ENCODE data around the gene ACAD8. TPM values are rescaled to one million over a fixed set of nuclear protein-coding genes. Genes with fewer than 3 reads are reported as not detected.
A peak's percentile ranks its signal among the peaks of the same experiment; 100 is the strongest.

Gene ACAD8
- total RNA-seq, 6 donors from 2014 or later = 27.7 to 64.4 (median 36.9) TPM

DNA sequence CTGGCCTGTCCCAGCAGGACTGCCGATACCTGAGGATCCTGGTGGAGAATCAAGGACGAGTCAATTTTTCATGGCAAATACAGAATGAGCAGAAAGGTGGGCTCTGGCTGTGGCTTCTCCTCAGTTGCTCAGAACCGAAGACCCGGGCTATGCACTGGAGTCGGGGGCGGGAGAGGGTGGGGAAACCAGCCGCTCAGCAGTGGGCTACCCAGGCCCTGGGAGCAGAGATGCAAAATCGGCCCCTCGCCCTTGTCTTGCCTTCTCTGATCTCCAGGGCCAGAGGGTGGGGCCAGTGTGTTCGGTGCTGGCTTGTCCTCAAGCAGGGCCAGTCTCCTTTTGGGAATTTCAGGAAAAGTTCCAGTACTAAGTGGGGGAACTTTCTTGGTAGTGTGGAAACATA lies 60.0 kb downstream of the ACAD8 start:
- H3K4me1 ChIP-seq = no peaks in the 10 kb centered on the region
- H3K36me3 ChIP-seq = no peaks in the 10 kb centered on the region
- DNase-seq (peak in 1 of 2 donors; percentile 30), ATAC-seq (ENCODE audit: low FRiP score in 2 of 2) (no peak)
- no peaks in the 10 kb centered on the region for H3K27me3 ChIP-seq
- peaks cover 0 to 11% (median 9%) of the 10 kb centered on the region in 4 donors for H3K9me3 ChIP-seq
- H3K27ac ChIP-seq = no peak overlapping the region
- TF ChIP-seq POLR2AphosphoS5 (IDR thresholded peaks at IDR 0.05) (no peak), POLR2A (IDR thresholded peaks at IDR 0.05) (no peak), EP300 (IDR thresholded peaks at IDR 0.05) (no peak)
- TF ChIP-seq, protein P1, sequence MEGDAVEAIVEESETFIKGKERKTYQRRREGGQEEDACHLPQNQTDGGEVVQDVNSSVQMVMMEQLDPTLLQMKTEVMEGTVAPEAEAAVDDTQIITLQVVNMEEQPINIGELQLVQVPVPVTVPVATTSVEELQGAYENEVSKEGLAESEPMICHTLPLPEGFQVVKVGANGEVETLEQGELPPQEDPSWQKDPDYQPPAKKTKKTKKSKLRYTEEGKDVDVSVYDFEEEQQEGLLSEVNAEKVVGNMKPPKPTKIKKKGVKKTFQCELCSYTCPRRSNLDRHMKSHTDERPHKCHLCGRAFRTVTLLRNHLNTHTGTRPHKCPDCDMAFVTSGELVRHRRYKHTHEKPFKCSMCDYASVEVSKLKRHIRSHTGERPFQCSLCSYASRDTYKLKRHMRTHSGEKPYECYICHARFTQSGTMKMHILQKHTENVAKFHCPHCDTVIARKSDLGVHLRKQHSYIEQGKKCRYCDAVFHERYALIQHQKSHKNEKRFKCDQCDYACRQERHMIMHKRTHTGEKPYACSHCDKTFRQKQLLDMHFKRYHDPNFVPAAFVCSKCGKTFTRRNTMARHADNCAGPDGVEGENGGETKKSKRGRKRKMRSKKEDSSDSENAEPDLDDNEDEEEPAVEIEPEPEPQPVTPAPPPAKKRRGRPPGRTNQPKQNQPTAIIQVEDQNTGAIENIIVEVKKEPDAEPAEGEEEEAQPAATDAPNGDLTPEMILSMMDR (IDR thresholded peaks at IDR 0.05) = no peak
- 88 to 92% methylated on average over 10 of the region's 10 CpGs for WGBS, 2 donors
- H3K4me3 ChIP-seq = no peak overlapping the region

DNA sequence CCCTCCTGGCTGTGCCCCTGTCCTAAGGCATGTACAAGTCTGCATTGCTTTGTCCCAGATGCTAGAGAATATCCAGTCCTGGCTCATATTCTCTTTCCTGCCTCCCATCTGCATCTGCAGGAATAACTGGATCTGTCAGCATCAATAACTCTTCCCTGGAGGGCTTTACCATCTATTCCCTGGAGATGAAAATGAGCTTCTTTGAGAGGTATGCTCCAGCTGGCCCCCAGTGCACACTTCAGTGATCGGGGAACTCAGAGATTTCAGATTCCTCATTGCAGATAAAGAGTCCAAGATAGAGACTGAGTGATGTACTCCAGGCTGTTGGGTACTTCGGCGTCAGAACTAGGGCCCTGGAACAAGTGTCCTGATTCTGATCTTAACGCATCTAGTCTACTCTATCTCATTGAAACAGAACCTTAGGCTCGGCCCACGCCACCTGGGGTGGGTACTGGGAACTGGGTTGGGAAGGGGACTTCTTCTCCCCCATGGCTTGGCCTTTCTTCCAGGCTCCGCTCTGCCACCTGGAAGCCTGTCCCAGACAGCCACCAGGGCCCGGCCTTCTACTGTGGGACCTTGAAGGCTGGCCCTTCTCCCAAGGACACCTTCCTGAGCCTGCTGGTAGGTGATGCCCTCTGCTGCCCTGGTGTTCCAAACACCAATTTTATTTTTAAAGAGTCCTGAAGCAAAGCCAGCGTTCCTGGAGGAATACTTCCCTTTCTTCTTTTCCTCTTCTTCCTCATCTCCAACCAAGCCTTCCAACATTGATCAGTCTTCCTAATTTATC lies 60.6 kb downstream of the ACAD8 start:
- H3K4me1 ChIP-seq = no peaks in the 10 kb centered on the region
- TF ChIP-seq POLR2AphosphoS5 (IDR thresholded peaks at IDR 0.05) = no peak
- TF ChIP-seq EP300 (IDR thresholded peaks at IDR 0.05) = no peak
- TF ChIP-seq, protein P1 (IDR thresholded peaks at IDR 0.05) = no peak
- no peak for TF ChIP-seq POLR2A (IDR thresholded peaks at IDR 0.05)
- WGBS, 2 donors = 81 to 91% methylated on average over 9 of the region's 9 CpGs
- ATAC-seq (ENCODE audit: low FRiP score in 2 of 2) = no peak
- DNase-seq = no peak
- no peak overlapping the region for H3K27ac ChIP-seq
- peaks cover 0 to 11% (median 9%) of the 10 kb centered on the region in 4 donors for H3K9me3 ChIP-seq
- no peak overlapping the region for H3K4me3 ChIP-seq
- no peaks in the 10 kb centered on the region for H3K27me3 ChIP-seq
- no peaks in the 10 kb centered on the region for H3K36me3 ChIP-seq

Other genes with a start within 250 kb of the ACAD8 start
- 10 to 100 TPM in 5 of 6 donors, 1 to 10 TPM in 1; 8.4 to 36.6 (median 18.6) TPM for gene JAM3, start 184.5 kb upstream of the ACAD8 start, total RNA-seq
- gene NCAPD3, start 29.6 kb upstream of the ACAD8 start, total RNA-seq = 10 to 100 TPM in 5 of 6 donors, 1 to 10 TPM in 1; 9.9 to 32.5 (median 15.8) TPM
- gene VPS26B, start 28.9 kb upstream of the ACAD8 start, total RNA-seq = 10 to 100 TPM; 27.2 to 42.6 (median 35.8) TPM
- gene THYN1, start 216 bp upstream of the ACAD8 start, total RNA-seq = 10 to 100 TPM; 23.2 to 39.8 (median 34.2) TPM
- 1 to 10 TPM in 2 of 6 donors, under 1 TPM in 2, not detected in 2; 0.17 to 1.3 (median 1.0) TPM for gene GLB1L3, start 22.8 kb downstream of the ACAD8 start, total RNA-seq
- gene GLB1L2, start 78.4 kb downstream of the ACAD8 start, total RNA-seq = 10 to 100 TPM in 1 of 6 donors, 1 to 10 TPM in 5; 3.1 to 11.6 (median 6.0) TPM
- 1 to 10 TPM in 4 of 6 donors, under 1 TPM in 2; under 0.01 to 2.7 (median 1.2) TPM for gene B3GAT1, start 158.7 kb downstream of the ACAD8 start, total RNA-seq

All from upper lobe of left lung (tissue), 6 donors.